ENCODE results near the gene MRGPRX2. TPM values are rescaled to one million over a fixed set of nuclear protein-coding genes. Genes with fewer than 3 reads are reported as not detected.
A peak's percentile ranks its signal among the peaks of the same experiment; 100 is the strongest.

MRGPRX2 gene
- total and polyA plus RNA-seq, 9 of the 15 experiments (the other 6 are each of a cell fraction or from before 2014, with no cell fraction given): not detected

- H2AFZ ChIP-seq (ENCODE audit: low read depth, low read length): peak overlapping the region; percentile 20
- no peak for TF ChIP-seq ZNF282 (CRISPR knock-in tag; IDR thresholded peaks at IDR 0.05)
- no peak for TF ChIP-seq ZNF197 (CRISPR knock-in tag; IDR thresholded peaks at IDR 0.05; ENCODE audit: low read depth)
- peak; percentile 90 for TF ChIP-seq SMC3 (conservative IDR thresholded peaks at IDR 0.05; ENCODE audit: insufficient read depth, low read depth, low read length)
- TF ChIP-seq ZNF280A (IDR thresholded peaks at IDR 0.05; ENCODE audit: low read depth, partially characterized antibody): no peak
- no peak for TF ChIP-seq RBM39 (optimal IDR thresholded peaks at IDR 0.05; ENCODE audit: low read depth, low read length)
- TF ChIP-seq ZNF717 (CRISPR knock-in tag; IDR thresholded peaks at IDR 0.05): no peak
- peak; percentile 38; the same call in 1 of the 2 replicates for TF ChIP-seq TEAD4 (IDR thresholded peaks at IDR 0.05; ENCODE audit: low read length)
- no peak for TF ChIP-seq TEAD4 (CRISPR knock-in tag; IDR thresholded peaks at IDR 0.05; ENCODE audit: borderline replicate concordance)
- TF ChIP-seq PRDM10 (IDR thresholded peaks at IDR 0.05; ENCODE audit: partially characterized antibody): peak; percentile 49
- no peak for TF ChIP-seq XRCC4 (IDR thresholded peaks at IDR 0.05; ENCODE audit: extremely low read depth, insufficient read depth, insufficient read length)
- 0 out of 2 replicates have a peak, but pooled peaks have one; percentile 29 for TF ChIP-seq ZKSCAN1 (IDR thresholded peaks at IDR 0.05; ENCODE audit: low read depth, low read length)
- TF ChIP-seq STAG1 (CRISPR knock-in tag; IDR thresholded peaks at IDR 0.05; ENCODE audit: borderline replicate concordance): peak; percentile 85; the same call in 1 of the 2 replicates
- no peak for TF ChIP-seq ATF1 (CRISPR knock-in tag; IDR thresholded peaks at IDR 0.05)
- TF ChIP-seq ATF1 (tag; IDR thresholded peaks at IDR 0.05): peak; percentile 74
- TF ChIP-seq CEBPG (CRISPR knock-in tag; IDR thresholded peaks at IDR 0.05): no peak
- TF ChIP-seq CEBPG (tag; conservative IDR thresholded peaks at IDR 0.05 in 1 of 2, IDR thresholded peaks at IDR 0.05 in 1 of 2): peak; percentile 36 to 55; a peak in 1 of 4 replicates
- no peak for TF ChIP-seq E2F1 (CRISPR knock-in tag; IDR thresholded peaks at IDR 0.05)
- peak; percentile 63 for TF ChIP-seq ZNF384 (IDR thresholded peaks at IDR 0.05; ENCODE audit: low read depth, low read length)
Measured at GRCh38 chr11:19071255-19071654, 10.7 kb upstream of the MRGPRX2 start.

More at GRCh38 chr11:19071255-19071654, 10.7 kb upstream of the MRGPRX2 start:
- Histone ChIP-seq H3K4me3 (no peak overlapping the region), H3K9me1 (ENCODE audit: control insufficient read depth, insufficient read depth, low read length) (no peaks in the 10 kb centered on the region), H3K9me3 (replicated peaks; ENCODE audit: control insufficient read depth, insufficient read depth, low read depth, low read length) (no peaks in the 10 kb centered on the region), H3K9ac (ENCODE audit: insufficient read depth in 1 of 2, low read depth in 2 of 2, low read length in 2 of 2) (no peak overlapping the region), H4K20me1 (replicated peaks; ENCODE audit: control insufficient read depth, insufficient read depth, low read length) (no peaks in the 10 kb centered on the region), H3K27me3 (ENCODE audit: control insufficient read depth in 2 of 2, insufficient read depth in 2 of 2, low read length in 2 of 2) (no peaks in the 10 kb centered on the region), H3K36me3 (ENCODE audit: control insufficient read depth, insufficient read depth, low read length) (no peaks in the 10 kb centered on the region), H3K4me2 (ENCODE audit: insufficient read depth, low read length) (peak overlapping the region; percentile 54; the same call in 1 of the 2 replicates), H3K79me2 (ENCODE audit: control insufficient read depth, insufficient read depth, low read length) (no peaks in the 10 kb centered on the region), H3K27ac (ENCODE audit: extremely low read depth, low read depth, low read length) (no peak overlapping the region), H3K4me1 (replicated peaks in 1 of 2; ENCODE audit: control insufficient read depth in 2 of 2, insufficient read depth in 2 of 2, low read length in 2 of 2) (no peaks in the 10 kb centered on the region; a peak in 1 of 5 replicates)
- DNase-seq (ENCODE audit: extremely low read depth in 1 of 4, low spot score in 3 of 4) (peak; percentile 81 to 88 (median 86)), ATAC-seq (peak; percentile 96), FAIRE-seq (peak; percentile 98)
- BruUV-seq (replicated peaks): no TSS peak
- 0% methylated on average over 10 of the region's 11 CpGs for WGBS (ENCODE audit: insufficient coverage, low coverage, missing lambda C conversion rate)
- in situ Hi-C loops (cut with MboI) (loop anchor here (5.0 to 25.0 kb wide), 4 partner anchors 246 to 834 kb away; no protein-coding TSS in a partner anchor), intact Hi-C loops (cut with micrococcal nuclease) (loop anchor here (1.0 to 10.0 kb wide), 6 partner anchors 144 to 832 kb away; no protein-coding TSS in a partner anchor)
- ChIA-PET POLR2A (interaction anchor here (0.6 kb wide), 1 partner anchor 332 kb away, joined by 3 read pairs; no protein-coding TSS in a partner anchor), CTCF (ENCODE audit: low intra/inter-chr PET ratio) (interaction anchor here (0.6 to 4.7 kb wide), 16 partner anchors 45 to 1062 kb away, joined by 3 to 75 read pairs (median 4); partner anchors contain the start of gene ZDHHC13)
